OCI-M2 (cell line): ENCODE measurements around the gene BMPR1B.

Experiments used
- DNase-seq: peaks from one replicate; lab custom pipeline; 2025; ENCODE audit not compliant: unreplicated experiment; lab: John Stamatoyannopoulos, UW

The BMPR1B gene

DNA sequence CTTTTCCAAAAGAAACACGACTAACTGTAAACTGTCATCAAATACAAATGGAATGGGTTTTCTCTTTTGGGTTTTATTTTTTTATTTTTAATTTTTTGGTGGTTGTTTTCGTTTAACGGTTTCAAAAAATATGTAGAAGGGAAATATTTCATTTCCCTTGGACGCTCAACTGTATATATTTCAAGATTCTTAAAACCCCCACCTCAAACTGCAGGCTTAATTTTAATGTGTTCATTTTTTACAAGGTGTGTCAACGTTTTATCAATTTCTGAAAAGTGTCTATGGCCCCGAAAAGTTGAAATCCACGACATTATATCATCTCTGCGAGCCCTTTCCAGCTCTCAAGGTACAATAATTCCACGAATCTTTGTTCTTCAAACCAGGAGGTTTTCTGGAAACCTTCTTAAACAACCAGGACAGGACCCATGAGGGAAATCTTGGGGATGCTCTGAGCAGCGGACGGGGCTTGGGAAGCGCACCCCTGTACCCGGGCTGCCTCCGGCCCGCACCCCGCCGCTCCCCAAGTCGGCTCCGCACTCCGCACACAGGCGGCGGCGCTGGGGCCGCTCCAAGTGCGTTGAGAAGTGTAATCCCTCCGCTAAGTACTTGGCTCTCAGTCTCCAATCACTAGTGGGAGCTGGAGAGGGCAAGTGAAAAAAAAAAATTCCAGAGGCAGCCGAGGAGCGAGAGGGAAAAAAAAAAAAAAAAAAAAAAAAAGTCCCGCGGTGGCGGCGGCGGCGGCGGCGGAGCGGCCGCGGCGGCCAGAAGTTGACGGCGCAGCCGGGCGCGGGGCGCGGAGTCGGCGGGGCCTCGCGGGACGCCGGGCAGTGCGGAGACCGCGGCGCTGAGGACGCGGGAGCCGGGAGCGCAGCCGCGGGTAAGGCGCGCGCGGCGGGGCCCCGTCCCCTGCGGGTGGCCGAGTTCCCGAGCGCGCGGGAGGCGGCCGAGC is at the start of gene BMPR1B:
BMPR1B (plus strand) TSS at position 764 of the 949 bp plus-strand sequence. CDS start 346,470 bp downstream, outside the sequence.
- DNase-seq, result no peak

DNA sequence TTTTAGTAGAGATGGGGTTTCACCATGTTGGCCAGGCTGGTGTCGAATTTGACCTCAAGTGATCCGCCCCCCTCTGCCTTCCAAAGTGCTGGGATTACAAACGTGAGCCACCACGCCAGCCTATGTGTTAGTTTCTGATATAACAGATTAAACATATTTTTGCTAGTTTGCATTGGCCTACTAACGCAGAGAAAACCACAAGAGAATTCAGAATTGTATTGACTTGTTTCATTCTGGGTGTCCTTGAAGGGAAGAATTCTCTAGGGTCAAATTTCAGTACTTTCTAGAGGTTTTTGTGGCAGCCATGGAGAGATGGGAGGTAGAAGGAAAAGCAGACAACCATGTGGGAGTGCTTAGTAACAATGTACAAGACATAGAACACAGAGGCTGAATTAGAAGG is 46.1 kb upstream of the BMPR1B start:
- DNase-seq, result no peak

DNA sequence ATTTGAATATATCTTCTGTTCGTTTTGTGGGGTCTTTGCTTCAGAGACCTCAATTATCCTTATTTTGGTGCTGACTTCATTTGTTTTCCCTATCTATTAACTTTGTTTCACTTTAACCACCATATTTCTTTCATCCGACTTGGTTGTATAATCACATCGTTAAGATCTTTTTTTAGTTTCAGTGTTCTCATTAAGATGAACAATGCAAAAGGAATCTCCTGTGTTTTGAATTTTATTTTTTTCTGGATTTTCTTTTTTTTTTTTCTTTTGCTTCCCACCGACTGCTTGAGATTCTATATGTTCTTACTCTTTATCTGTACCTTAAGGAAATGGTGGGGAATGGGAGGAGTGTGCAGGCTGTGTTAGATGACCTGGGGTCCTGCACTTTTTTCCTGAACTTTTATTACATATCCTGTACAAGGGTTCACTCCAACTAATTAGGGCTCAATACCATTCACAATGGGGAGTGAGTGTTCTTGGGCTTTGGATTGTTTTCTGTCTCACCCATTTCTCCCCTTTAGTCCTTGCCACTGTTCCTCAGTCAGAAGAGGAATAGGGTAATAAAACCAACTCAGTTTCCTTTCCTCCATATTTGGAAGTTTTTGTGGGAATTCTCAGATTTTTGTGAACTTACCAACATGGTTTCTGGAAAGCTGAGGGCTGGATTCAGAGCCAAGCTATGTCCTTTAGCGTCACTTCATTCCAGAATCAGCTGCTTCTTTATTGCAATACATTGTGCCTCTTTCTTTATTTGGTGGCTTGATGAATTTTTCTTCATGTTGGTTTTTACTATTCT is 43.2 kb upstream of the BMPR1B start:
- DNase-seq, result no peak

DNA sequence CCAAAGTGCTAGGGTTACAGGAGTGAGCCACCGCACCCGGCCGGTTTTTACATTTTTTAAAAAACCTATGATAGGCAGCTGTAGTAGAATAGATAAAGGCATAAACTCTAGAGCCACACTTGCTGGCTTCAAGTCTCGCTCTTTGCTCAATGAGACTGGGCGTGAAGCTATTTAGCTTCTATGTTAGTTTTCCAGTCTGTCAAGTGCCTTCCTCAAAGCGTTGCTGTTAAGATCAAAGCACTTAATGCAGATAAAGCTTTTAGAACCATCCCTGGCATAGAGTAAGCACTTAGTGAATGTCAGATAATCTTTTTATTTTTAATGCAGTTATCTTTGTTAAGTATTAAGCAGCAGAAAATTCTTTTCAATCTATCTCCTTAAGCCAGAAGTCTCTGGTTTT is 42.0 kb upstream of the BMPR1B start:
- DNase-seq, result no peak

DNA sequence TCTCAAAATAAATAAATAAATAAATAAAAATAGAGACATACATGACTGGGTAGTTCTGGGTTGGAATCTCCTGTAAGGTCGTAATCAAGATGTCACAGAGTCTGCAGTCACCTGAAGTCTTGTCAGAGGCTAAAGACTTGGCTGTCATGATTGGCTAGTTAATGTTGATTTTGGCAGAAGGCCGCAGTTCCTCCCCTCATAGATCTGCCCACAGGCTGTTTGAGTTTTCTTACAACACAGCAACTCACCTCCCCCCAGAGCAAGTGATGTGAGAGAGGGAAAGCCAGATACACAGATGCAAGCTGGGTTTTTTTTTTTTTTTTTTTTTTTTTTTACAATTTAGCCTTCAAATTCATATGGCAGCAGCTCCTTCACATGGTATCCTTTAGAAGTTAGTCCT is 36.4 kb upstream of the BMPR1B start:
- DNase-seq, result no peak

DNA sequence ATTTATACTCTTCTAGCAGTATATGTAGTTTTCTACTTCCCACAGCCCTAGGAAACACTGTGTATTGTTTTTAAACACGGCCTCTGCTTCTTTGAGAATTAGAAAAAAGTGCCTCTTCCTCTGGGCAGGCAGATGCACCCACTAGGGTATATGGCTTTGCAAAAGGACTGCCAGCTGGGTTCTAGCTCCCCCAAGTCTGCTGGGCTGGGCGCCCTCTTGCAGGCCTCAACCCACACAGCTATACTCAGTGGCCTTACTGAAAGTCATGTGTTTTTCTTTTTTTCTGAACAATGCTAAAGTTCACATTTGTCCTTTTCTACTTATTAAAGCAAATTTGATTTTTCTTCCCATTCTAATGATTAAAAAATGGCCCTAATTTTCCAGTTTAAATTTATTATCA is 35.5 kb upstream of the BMPR1B start:
- DNase-seq, result no peak

DNA sequence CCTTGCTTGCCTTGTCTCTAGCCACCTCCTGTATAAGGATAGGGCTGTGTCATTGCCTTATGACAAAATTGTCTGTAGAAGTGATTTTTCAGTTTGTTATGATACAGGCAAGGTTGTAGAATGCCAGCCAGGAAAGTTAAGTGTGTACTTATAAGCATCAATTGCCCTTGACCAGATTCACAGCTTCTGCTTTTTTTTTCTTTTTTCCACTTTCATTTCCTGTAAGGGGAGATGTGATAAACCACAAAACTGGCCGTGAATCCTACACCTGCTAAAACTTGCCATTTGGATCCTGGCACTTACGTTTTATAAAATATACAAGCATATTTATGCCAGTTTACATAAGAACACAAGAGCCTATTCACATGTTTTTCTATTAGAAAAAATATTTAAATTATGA is 35.0 kb upstream of the BMPR1B start:
- DNase-seq, result no peak

DNA sequence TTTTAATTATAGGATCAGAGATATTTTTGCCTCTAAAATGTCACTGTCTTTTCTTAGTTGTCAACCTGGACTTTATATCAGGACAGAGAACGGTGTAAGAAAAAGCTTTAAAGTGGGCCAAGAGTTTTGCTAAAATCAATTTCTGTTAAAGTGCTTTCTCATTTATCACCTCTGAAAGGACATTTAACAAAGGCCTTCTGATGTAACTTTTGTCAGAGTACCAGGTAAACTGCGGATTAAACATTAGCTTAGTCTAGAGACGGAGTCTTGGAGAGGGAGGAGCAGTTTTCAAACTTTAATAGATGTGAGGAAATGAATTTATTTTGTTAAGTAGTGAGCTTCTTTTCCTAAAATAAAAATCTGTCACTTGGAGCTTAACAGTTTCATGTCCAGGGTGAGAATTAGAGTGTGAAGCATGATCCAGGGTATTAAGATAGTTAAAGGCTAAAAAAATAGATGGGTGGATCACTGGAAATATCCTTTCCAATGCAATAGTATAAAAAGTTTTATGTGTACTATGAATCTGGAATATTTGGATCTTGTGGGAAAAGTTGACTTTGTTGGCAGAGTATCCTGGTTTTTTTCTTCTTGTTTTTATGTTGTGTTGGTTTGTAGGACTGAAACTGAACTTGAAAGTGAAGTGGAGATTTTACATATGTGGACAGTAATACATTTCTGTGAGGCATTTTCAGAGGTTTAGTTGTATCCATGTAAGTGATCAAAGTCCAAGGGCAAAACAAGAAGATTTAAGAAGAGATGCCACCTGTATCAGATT is 33.6 kb upstream of the BMPR1B start:
- no peak for DNase-seq

DNA sequence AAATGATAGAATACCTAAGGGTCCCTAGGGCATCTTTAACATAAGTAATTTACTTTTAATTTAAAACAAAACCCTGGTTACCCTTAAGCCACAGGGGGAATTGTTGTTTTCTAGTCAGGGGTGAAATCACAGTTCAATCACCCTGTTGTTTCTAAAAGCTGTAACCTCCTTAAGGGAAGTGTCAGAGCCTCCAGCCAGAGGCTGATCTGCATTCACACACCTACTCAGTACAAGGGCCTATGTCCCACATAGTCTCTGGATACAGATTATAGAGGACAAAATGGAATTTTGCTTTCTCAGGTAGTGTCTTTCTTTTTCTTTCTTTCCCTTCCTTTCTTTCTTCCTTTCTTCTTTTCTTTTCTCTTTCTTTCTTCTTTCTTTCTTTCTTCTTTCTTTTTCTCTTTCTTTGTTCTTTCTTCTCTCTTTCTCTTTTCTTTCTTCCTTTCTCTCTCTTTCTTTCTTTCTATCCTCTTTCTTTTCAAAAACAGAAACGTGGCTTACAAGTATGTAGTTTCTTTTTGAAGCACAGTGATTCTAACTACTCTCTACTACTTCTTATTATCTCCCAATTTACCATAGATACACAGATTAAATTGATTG is 31.1 kb upstream of the BMPR1B start:
- no peak for DNase-seq

DNA sequence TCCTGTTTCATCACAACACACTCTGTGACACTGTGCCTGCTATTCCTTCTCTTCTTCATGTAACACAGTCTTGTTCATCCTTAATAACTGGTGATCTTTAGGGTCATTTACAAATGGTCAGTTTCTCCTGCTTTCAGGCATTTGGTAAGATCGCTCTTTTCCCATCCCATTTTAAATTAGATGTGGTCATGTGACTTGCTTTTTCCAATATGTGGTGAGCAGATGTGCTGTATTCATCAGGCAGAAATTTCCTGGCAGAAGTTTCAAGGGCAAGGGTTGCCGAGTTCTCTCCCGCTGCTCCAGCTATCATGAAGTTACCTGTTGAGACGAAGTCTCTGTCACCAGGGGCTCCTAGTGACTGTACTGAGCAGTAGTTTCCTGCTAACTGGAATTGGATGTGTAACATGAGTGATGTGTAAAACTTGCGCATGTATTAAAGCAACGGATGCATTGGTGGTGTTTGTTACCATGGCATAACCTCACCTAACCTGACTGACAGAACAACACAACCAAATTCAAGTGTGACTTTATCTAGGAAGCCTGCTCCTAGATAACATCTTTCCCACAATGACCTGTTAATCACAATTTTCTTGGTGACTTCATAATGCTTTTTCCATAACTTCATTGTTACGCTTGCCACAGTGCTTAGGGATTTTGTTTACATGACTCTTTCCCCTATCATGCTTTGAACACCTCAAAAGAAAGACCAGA is 29.5 kb upstream of the BMPR1B start:
- DNase-seq, result no peak

DNA sequence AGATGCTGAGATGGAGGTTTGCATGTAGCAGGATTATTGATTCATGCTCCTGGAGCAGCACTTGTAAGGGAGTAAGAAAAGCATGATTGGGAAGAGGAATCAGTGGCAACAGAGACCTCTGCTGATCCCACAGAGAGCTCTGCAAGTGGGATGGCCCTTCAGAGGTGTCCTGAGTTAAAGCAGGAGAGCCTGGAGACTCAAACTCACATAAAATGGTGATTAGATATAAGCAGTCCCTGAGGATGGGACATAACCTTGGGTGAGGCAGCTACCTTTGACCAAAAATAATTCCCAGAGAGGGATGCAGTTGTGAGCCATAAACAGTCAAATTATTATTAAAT is 25.4 kb upstream of the BMPR1B start:
- no peak for DNase-seq

DNA sequence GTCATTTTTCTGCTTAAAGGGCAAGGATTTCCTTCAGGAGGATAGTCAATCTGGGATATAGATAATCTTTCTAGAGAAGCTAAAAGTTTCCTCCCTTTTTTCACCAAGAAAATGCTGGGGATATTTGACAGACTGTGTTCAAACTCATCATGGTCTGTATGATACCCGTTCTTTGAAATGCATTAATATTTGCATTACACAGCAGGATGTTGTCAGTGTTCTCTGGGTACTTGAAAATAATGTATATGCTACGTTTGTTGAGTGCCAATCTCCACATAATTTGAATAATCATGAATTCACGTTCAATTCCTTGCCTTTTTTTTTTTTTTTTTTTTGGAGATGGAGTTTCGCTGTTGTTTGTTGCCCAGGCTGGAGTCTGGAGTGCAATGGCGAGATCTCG is 18.0 kb upstream of the BMPR1B start:
- no peak for DNase-seq

DNA sequence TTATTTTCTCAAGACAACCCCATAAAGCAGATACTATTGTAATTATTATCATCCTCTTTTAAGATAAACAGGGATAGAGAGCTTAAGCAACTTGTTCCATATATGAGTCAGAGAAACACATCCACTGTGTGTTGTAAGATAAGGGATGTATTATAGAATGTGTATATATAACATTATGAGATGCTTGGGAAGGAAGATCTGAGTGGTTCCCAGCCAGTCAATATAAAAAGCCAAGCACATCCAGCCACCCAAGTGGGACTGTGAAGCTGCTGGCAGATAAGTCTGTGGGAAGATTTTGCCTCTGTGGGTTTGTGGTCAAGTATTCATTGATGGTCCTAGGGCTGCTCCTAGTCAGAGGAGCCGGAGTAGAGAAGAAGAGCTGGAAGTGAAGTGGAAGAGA is 16.5 kb upstream of the BMPR1B start:
- no peak for DNase-seq

DNA sequence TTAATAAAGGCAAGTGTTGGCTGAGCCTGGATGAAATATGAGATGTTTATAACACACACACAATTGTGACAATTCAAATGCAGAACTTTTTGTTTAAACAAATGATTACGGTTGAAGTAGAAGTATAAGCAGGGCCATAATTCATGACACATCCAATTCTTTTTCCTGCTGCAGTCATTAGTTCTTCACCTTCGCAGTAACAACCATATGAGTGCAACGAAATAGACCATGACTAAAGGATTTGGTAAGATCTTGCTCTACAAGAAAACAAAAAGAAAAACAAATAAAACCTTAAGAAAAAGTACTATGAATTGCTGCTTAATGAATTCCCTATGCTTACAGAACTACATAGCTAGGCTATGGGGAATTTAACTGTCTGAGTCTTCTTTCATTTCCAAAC is 13.9 kb upstream of the BMPR1B start:
- no peak for DNase-seq

DNA sequence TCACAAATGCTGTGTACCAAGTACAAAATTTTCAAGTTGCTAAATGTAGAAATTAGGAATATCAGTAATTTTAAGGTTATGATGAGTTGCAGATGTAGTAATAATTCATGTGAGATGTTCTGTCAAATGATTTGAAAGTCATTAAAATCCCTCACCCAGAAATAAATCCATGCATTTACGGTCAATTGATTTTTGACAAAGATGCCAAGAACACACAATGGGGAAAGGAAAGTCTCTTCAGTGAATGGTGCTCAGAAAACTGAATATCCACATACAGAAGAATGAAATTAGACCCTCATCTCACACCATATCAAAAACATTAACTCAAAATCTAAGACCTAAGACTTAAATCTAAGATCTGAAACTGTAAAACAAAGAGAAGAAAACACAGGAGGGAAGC is 12.9 kb upstream of the BMPR1B start:
- DNase-seq, result no peak

DNA sequence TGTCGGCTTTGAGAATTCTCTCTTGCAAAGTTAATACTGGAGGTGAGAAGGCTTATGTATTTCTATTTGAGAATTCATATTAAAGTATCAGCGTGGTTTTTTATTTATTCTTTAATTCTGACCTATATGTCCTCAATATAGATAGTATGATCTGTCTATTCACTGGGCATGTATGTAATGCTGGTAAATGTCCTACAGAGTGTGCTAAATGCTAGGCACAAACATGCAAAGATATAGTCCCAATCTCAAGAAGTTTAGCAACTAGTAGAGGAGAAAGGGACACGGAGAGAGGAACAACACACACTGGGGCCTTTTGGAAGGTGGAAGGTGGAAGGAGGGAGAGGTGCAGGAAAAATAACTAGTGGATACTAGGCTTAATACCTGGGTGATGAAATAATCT is 11.0 kb upstream of the BMPR1B start:
- no peak for DNase-seq

DNA sequence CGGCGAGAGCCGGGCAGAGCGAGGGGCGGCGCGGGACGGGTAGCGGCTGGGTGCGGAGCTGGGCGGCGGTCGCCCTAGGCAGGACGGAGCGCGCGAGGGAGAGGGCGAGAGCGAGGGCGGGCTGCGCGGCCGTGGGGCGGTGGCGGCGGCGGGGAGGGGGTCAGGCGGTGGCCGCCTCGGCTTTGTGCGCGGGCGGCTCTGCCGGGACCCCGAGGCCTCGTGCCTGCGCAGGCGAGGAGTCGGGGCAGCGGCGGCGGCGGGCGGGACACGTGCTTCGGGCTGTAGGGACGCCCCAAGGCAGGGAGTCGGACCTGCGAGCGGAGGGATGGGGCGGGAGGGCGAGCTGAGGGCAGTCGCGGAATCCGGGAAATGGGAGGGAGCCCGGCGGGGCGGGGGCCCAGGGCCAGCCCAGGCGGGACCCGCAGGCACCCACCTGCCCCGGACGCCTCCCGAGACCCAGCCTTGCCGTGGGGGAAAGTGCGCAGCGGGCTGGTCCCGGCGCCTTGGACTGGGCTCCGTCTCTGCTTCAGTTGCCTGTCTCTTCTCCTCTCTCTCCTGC is 465 bp downstream of the BMPR1B start:
- no peak for DNase-seq

DNA sequence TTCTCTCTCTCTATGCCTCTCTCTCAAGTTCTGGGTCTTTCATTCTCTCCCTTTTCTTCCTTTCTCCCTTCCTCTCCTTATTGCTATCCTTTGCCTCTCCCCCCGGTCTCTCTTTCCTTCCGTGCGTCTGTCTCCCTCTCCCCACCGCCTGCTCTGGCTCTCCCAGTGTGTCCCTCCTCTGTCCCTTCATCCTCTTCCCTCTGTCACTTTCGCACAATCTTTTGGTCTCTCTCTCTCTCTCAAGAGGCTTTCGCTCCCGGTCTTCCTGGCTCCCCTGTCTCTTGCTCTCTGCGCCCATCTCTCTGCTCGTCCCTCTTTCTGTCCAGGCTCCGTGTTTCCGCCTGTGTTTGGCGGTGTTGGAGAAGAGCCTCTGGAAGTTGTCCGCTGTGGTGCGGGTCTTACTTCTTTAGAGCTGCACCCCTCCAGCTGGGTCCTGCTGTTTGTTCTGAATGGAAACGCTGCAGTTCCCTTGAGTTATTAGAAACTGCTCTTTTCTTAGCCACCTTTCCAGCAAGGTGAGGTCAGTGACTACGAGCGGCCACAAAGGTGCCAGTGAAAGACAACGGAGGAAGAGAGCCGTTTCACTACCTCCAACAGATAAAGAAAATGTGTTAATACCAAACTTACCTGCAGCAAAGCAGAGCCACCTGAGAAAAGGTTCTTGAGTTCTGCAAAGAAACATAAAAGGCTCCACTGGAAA is 1.1 kb downstream of the BMPR1B start:
- DNase-seq, result no peak

DNA sequence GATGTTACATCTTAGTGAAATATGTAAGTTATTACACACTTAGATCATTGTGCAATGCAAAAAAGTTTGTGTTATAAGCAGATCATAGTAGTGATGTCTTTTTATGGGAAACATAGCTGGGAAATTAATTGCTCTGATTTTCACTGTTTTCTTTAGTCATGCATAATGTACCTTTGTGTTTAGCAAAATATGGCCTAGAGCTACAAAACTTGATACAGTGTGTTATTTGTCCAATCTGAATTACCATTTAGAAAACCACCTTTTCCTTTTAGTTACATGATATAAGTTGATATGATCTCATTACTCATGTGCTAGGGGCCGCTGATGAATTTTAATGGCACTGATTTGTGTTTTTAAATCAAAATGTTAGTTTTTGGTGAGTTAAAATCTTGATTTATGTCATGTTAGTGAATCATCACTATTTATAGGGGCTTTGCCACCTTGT is 2.0 kb downstream of the BMPR1B start:
- DNase-seq, result no peak

DNA sequence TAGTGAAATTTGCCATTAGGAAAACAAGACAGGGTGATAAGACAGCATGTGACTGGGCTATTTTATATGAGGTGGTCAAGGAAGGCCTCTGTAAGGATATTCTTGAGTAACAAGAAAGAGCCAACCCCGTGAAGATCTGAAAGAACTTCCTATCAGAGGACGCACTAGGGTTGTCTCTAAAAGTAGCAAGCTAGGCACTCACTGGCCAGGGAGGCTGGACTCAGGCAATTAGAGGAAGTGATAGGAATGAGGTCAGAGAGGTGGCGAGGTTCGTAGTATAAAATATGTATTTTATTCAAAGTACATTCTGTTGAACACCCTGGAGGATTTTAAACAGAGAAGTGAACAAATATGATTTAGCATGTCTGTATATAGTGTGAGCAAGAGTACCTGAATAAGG is 4.6 kb downstream of the BMPR1B start:
- DNase-seq, result no peak
